HG02759 (cell line): Measurements from ENCODE around the gene SMYD3.

ENCODE experiments used
- ATAC-seq: cut with Tn5 transposase; IDR thresholded peaks from one replicate; pipeline ENCODE4 v1.9.1; 2021; ENCODE audit warnings: mild to moderate bottlenecking, moderate library complexity; ENCODE audit not compliant: unreplicated experiment

The SMYD3 gene

DNA sequence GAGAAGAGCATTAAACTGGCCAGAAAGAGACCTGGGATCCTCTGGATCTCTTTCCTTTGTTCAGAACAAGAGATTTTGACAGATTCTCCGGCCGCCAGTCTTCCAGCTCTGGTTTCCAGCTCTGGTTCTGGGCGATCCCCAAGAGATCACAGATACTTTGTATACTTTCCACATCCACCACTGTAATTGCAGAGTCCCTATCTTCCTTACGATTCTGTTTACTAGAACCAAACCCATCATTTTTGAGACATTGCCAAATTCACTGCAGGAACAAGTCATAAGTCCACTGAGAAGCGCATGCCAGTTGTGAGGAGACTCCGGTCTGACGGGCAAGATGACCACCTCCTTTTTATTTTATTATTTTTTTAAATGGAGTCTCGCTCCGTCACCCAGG lies 505.2 kb downstream of the SMYD3 start:
- ATAC-seq = no peak

DNA sequence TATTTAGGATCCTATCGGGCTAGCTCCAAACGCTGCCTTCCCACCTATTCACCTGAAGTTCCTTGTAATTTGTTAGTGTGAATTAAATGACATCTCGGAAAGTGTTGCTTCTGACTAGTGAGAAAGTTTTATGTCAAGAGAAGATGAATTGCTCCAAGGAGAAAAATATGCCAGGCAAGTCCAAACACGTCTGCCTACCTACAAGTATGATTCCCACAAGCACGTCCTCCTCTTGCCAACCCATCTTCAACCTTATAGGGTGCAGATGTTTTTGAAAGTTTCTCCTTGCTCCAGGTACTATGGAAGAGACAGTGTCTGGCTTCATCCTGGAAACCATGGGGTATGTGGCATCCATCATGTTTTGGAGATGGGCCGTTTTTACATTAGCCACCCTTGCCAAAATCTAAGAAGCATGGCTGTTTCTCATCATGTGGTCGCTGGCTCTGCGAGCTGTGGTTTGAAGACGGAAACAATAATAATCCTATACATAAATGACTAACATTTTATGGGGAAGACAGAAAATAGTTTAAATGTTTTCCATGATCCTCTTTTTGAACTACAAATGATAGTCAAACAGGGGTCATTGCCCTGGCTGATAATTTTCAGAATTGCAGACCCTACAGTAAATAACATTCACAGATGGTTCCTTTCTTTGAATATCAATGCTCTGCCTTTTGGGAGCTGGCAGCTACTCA lies 505.8 kb downstream of the SMYD3 start:
- no peak for ATAC-seq

DNA sequence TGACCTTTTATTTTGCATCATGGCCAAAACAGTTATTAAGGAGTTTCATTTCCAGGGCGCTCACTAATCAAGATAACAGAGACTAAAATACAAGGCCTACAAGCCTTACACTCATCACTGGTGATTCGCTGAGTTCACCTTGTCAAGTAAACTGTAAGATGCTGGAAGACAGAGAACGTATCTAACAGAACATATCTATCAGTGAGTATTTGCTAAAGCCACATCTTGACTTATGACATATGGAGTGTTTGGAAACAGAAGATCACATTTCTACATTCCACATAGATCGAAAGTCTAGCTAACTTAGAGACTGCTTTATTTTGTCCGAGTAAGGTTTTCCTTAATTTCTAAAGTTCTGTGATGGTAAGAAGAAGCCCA lies 506.5 kb downstream of the SMYD3 start:
- ATAC-seq = no peak

DNA sequence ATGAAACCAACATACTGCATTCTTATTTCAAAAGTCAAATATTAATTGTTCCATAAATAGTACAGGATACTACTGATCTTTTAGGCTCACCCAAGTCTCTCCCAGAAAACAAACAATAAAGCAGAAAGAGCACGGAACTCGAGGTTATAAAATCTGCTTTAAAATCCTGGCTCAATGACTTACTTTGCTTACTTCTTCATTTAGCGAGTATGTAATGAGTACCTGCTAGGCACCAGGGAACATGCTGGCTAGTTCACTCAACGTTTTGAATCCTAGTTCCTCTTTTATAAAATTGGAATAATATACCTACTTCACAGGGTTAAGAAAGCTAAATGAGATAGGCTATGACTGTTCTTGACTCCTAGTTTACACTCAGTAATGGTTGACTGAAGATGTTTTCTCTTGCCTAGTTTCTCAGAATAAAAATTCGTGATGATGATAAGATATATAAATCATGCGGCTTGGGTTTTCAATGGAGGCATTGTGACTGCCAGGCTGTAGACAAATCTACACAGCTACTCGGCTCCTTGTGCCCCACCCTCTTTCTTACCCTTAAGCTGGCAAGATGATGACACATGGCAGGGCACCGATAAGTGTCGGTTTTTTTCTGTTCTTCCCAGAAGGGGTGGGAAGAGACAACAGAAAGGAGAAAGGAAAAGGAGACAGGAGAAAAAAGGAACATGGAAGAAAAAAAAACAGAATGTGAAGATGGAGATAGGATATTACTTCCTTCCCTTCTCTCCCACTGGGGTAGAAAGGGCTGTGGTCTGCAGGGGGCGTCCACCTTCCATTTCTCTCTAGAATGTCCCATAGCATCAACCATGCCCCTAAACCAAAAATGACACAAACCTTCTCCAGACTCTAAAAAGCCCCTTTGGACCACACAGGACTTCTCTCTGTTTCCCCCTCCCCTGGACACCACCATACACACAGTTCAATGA lies 507.1 kb downstream of the SMYD3 start:
- ATAC-seq = peak; percentile 87

DNA sequence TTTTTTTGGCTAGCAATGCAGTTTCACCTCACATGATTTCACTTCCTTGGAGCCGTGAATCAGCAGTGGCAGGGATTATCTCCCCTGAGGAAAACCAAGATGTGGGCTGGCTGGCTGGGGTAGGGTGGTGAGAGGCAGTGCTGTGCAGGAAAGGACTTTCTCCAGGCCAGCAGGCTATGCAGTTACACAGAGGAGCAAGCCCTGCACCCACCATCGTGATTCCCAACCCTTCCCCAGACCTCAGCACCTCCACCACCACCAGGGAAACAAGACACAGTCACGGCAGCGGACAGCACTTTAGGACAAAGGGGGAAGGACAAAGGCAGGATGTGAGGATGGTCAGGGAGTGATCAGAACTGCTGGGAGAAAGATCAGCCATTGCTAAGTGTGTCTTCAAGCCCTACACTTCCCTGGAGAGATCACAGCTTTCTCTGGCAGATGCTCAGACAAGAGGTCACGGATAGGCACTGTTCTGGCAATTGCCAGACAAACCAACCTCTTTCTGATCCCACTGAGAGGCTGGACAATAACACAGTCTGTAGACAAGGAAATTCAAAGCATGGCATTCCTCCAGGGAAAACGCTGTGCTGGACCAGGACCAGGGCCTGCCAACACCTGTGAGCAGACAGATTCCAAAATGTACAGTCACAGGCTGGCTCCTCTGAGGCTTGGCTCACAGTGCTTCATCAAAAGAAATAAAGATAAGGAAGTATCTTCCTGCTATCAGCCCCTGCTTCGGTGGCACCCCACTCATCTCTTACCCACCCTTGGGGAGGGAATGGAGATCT lies 509.4 kb downstream of the SMYD3 start:
- no peak for ATAC-seq

DNA sequence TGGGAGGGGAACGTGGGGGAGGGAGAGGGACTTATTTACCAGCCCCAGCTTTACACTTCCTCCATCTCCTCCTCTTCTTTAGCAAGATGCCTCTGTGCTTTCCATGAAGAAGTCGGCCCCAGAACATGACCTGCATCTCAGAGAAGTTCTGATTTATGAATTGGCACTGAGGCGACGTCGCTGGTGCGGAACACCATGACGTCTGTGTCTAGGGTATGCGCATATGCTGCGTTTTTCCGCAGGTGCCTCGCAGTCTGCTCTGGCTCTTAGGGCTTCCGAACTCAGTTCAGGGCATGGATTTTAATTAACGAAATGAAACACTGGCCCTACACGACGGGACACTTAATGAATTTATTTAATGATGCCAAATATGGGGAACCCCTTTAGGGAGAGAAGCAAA lies 510.3 kb downstream of the SMYD3 start:
- no peak for ATAC-seq

DNA sequence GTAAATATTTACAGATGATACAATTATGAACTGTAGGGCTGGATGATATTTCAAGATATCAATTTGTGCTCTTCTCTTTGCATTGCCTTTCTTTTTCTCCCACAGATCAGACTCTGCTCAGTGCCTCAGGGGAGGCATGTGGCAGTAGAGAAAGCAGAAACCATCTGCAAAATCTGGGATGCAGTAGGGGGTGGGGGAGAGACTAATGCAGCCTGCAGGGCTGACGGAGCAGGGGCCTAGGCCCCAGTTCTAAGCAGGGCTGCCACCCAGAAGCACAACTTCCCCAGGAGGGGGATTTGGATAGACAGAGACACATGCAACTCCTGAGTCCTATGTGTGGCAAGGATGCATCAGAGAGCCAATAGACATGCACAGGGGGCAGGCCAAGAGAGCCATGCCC lies 511.6 kb downstream of the SMYD3 start:
- ATAC-seq = no peak

DNA sequence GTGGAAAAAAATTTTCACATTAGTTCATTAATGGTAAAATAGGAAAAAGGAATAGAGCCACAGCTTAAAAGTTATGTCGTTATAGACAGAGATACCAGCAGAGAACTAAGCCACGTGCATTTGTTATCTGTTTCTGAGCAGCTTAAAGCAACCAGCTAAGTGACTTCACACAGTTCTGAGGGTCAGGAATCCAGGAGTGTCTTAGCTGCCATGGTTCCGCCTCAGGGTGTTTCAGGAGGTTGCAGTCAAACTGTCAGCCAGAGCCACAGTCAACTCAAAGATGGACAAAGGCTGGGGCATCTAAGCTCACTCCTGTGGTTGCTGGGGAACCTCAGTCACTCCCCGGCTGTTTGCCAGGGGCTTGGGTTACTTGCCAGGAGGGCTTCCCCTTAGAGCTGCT lies 515.8 kb downstream of the SMYD3 start:
- no peak for ATAC-seq

DNA sequence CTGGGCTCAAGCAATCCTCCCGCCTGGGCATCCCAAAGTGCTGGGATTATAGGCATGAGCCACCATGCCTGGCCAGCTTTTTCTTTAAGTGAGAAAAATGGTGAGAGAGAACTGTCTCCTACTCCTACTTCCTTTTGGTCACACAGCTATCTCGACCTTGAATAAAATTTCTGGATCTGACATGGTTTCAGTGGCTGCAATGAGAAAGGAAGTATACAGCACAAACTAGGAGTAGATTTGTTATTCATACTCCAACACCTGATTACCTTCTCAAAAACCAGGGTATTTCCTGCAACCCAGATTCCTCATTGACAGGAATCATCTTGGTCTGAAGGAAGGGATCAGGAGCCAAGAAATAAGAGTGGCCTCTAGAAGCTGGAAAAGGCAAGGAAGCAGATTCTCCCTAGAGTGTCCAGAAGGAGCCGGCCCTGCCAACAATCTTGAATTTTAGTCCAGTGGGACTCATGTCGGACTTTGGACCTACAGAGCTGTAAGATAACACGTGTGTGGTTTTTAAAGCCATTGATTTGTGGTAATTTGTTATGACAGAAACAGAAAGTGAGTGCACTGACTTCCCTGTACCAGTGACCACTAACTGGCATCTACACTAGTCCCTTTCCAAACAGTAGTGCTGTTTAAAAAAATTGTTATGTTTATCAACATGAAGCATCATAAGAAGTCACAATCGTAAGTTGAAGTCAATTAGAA lies 516.6 kb downstream of the SMYD3 start:
- peak; percentile 92 for ATAC-seq

DNA sequence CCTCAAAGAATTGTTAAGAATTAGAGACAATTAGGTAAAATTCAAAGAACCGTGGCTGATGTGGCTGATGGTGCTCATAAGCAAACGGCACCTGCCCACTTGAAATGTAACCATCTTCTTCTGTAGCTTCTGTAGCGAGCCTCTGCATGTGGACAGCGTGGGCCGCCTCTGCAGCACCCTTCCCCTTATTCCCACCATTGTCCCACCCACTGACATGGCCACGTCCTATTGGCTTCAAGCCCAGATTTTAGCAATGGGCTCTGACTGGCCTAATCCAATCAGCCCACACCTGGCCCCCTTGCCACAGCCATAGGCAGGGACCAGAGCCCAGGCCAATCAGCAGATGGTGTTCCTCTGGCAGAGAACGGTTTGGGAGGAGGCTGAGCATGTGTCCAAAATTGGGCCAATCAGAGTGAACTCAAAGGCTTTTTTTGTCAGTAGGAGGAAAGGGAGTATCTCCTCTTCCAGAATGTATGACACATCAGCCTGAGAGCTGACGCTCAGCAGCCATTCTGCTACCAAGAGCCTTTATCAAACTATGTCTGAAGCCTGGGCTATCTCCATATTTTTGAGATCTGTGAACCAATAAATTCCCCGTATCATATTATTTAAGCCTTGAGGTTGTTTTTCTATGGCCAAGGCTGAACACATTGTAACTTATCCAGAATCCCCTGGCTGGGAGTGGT lies 518.5 kb downstream of the SMYD3 start:
- ATAC-seq = no peak

DNA sequence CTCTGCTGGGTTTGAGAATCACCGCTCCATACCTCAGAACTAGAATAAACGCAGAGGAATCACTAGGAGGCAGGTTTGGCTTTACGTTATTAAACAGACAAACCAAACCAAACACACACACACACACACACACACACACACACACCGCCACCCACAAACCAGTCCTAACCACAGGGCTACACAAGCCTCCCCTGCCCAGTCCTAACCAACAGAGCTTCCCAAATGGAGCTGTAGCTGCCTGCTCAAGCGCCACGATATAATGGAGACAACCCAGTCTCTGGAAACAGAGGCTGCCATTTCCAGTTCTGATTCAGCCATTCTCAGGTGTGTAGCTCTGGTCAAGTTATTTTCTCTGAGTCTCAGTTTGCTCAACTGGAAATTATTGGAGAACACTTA lies 519.1 kb downstream of the SMYD3 start:
- no peak for ATAC-seq

DNA sequence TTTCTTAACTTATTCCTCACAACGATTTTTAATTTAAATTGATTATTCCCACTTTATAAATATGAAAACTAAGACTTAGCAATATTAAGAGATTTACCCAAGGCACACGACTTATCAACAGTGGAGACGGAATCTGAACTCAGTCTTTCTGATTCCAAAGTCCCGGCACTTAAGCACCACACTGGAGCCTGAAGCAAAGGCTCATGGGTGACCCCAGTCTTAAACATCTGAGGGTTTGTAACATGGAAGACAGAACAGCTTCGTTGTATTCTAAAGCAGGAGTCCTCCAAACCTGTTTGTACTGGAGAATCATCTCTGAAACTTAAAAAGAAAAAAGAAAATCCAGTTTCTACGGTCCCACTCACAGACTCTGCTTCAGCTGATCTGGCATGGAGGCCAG lies 519.5 kb downstream of the SMYD3 start:
- no peak for ATAC-seq

DNA sequence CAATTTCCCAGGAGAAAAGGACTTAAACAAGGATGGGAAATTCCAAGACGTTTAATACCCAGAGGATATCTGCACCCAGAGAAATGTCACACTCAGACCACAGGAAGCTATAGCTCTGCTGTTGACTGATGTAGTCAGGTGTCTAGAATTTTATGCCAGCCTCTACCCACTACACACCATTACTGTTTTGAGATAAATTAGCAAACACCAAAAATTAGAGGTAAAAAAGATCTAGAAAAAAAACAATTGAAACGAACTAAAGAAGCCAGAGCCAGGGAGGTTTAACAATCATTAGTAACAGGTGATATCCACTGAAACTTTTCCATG lies 519.9 kb downstream of the SMYD3 start:
- ATAC-seq = no peak

DNA sequence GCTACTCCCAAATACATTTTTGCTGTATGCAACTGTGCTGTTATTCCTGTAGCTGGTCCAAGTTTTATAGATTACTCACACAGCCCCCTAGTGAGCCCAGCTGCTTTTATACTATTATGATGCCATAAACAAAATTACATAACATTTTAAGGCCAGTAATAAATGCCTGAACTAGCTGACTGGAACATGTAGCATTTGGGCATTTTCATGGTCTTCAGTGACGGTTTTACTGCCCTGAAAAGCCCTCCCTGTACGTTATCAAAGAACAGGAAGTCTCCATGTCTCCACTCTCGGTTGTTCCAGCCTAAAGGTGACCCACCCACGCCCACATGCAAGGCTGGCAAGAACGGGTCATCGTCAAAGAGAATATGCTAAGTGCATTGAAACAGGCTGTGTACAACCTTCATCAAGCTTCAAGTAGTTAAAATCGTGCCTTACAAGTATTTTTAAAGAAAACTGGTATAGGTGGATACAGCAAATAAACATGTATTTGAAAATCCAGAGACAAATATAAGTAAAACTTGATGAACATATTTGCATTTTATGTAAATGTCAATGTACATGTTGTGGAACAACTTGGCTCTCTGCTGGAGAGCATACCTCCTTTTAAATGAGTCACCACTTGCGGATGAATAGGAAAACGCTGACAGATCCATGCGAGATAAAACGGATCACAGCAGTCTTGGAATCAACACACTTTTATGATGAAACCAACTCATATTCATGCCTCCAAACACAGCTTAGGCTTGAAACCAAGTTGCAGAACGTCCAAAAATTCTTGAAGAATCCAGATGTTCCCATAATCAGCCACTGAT lies 520.5 kb downstream of the SMYD3 start:
- no peak for ATAC-seq

DNA sequence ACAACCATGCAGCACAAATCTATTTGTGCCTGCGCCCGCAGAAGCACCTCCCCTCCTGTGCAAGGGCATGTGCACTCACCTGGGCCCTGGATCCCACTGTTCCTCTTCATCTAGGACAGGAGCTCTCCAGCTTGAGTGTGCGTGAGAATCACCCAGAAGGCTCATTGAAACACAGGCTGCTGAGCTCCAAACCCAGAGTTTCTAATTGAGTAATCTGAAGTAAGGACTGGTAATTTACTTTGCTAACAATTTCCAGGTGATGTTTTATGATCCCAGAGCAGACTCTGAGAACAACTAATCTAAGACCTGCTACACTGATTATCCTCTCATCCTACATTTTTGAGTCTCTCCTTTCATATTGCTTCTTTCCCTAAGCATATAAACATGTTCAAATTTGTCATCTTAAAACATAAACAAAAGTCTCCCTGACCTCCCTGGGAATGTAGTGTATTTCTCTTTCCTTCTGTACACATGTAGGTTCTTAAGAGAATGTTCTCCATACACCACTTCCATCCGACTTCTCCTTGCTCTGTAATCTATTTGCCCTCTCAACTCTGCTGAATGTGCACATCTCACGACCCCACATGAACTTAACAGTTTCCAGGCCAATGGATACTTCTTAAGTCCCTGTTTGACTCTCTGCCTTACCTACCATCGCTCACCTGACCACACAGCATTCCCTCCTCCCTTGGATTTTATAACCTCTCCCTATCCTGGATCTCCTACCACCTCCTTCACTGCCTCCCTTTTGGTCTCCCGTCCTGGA lies 522.5 kb downstream of the SMYD3 start:
- no peak for ATAC-seq

DNA sequence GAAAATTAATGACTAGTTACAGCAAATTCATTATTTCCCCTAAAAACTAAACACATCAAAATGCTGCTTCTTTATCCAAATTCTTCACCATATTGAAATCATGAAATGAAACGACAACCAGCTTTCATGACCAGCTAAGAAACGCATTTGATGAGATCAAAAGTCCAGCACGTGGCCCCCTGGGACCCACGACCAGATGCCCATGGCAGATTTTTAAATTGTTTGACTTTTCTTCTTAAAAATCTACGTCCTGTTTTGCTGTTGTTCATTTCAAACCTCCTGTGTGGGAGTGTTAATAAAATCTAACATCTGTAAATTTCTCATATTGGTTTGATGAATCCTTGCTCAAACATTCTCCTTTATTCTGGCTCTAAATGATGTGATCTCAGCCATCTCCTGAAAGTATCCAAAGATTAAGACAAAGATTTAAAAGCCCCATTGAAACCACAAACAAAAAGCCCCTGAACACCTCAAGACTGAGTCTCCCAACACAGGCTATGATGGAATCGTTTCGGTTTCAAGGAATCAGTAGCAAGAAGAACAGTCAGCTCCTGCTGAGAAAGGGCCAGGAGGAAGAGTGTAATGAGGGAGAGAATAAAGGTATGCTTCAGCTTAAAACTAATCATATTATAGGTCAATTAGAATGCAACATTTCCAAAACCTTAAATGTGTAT lies 523.6 kb downstream of the SMYD3 start:
- no peak for ATAC-seq

DNA sequence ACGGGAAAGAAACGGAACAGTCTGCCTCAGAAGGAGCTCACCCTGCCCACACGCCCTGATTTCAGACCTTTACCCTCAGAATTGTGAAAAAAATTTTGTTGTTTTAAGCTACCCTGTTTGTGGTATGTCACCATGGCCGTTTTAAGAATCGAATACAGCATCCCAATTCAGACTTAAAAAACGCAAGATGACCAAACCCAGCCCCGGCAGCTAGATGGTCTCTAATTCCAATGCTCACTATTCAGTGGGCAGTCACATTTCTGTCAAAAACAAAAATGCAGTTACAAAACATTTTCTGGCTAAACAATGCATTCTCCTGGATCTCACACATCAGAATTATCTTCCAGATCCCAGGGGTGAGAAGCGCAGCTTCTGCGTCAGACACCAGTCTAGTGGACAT lies 527.5 kb downstream of the SMYD3 start:
- ATAC-seq = no peak

DNA sequence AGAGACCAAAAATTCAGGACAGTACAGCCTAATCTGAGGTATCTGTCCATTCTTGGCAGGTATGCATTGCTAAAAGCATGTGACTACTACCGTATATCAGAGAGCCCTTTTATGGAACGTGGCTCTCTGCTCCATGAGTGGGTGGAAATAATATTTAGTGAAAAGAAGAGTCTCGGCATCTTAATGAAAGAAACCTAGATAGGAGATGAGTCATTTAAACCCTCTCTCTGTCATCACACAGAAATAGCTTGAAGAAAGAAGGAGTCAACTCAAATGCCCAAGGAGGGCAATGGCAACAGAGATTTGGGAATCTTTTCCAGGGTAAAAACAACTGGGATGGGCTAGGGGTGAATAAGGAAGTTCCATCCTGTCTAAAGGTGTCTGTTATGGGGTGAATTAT lies 528.2 kb downstream of the SMYD3 start:
- ATAC-seq = no peak
